Kidney epithelial cell (primary cell): ENCODE data around the gene NFYB. TPM values are rescaled to one million over a fixed set of nuclear protein-coding genes. Genes with fewer than 3 reads are reported as not detected.

Experiments used
- DNase-seq: peaks from one replicate; pipeline ENCODE4 v3.0.0-alpha.2; 2010; ENCODE audit warnings: low read depth
- H3K27me3 ChIP-seq: 2 replicates; pipeline ENCODE4 v1.6.0; 2011; ENCODE audit warnings: low read length; ENCODE audit not compliant: control insufficient read depth, insufficient read depth
- H3K36me3 ChIP-seq: 2 replicates; pipeline ENCODE4 v1.5.1; 2011; ENCODE audit warnings: low read length; ENCODE audit not compliant: control insufficient read depth, insufficient read depth
- H3K4me3 ChIP-seq: 2 replicates; pipeline ENCODE4 v1.5.1; 2011; ENCODE audit warnings: low read depth, mild to moderate bottlenecking, control low read depth, low read length
- total RNA-seq: library from RNA; depleted of rRNA; stranded (reverse); fragments of >200 nt; gene quantifications from 2 replicates; pipeline ENCODE4 v1.2.3, GENCODE V29; 2015
- TF ChIP-seq, protein P1 (sequence below): IDR thresholded peaks from 2 replicates; pipeline ENCODE4 v1.5.1; 2011; ENCODE audit warnings: mild to moderate bottlenecking, moderate library complexity, low read length, control low read depth, inconsistent platforms; ENCODE audit not compliant: insufficient read depth, poor library complexity, severe bottlenecking

NFYB gene
- total RNA-seq, 1 donor from 2014 or later, result 17.2 TPM

DNA sequence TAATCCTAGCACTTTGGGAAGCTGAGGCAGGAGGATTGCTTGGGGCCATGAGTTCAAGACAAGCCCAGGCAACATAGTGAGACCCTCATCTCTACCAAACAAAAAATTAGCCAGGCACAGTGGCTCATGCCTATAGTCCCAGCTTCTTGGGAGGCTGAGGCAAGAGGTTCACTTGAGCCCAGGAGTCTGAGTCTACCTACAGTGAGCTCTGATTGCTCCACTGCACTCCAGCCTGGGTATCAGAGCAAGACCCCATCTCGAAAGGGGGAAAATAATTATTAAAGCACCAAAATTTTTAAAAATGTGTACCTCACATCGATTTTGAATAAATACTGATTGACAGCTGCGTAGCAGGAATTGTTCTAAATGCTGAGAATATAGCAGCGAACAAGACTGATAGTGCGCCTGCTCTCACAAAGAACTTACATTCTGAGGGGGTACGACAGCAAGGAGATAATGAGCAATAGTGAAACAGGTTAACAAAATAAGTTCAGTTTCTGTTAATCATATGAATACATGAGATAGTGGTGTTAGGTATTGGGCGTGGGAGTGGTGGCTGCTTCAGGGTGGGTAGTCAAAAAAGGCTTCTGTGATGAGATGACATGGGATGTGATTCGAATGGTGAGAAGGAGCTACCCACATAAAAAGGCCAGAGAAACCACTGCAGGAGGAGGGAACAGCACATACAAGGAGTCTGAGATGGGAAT, 54.1 kb downstream of the NFYB start:
- DNase-seq, result no peak
- Histone ChIP-seq H3K27me3 (no peaks in the 10 kb centered on the region), H3K36me3 (no peaks in the 10 kb centered on the region), H3K4me3 (no peak overlapping the region)
- TF ChIP-seq, protein P1, sequence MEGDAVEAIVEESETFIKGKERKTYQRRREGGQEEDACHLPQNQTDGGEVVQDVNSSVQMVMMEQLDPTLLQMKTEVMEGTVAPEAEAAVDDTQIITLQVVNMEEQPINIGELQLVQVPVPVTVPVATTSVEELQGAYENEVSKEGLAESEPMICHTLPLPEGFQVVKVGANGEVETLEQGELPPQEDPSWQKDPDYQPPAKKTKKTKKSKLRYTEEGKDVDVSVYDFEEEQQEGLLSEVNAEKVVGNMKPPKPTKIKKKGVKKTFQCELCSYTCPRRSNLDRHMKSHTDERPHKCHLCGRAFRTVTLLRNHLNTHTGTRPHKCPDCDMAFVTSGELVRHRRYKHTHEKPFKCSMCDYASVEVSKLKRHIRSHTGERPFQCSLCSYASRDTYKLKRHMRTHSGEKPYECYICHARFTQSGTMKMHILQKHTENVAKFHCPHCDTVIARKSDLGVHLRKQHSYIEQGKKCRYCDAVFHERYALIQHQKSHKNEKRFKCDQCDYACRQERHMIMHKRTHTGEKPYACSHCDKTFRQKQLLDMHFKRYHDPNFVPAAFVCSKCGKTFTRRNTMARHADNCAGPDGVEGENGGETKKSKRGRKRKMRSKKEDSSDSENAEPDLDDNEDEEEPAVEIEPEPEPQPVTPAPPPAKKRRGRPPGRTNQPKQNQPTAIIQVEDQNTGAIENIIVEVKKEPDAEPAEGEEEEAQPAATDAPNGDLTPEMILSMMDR, result no peak

DNA sequence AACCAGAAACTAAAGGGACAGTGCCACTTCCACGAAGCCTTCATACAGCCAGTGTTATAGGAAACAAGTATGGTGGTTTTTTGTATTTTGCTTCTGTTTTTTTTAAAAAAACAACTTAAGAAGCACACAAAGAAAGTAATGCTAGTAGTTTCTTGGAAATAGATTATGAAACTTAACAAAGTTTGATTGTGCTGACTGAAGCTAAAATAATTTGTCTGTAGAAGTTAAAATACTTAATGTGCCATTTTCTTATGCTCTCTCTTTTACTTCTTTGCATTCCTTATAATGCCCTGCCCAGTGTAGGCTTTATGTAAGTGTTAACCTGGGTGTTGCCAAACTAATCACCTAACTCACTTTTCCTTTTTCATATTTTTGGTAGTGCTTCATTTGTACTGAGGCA, 57.2 kb downstream of the NFYB start:
- Histone ChIP-seq H3K4me3 (no peak overlapping the region), H3K27me3 (no peaks in the 10 kb centered on the region), H3K36me3 (no peaks in the 10 kb centered on the region)
- TF ChIP-seq, protein P1, result no peak
- no peak for DNase-seq

DNA sequence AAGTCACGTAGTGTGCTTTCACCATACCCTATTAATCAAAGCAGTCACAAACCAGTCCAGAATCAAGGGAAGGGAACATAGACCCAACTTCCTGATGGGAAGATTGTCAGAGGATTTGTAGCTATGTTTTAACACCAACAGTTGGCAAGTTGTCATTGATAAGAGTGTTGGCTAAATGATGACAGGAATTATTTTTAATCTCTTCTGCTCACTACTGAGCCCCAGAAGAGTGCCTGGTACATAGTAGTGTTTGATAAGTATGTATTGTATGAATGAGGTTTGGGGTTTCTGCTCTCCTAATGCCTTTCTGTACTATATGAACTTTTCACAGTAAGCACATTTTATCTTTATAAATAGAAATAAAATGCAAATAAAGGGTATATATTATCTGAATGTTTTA, 59.0 kb downstream of the NFYB start:
- Histone ChIP-seq H3K27me3 (no peaks in the 10 kb centered on the region), H3K4me3 (no peak overlapping the region), H3K36me3 (no peaks in the 10 kb centered on the region)
- DNase-seq, result no peak
- TF ChIP-seq, protein P1, result no peak

DNA sequence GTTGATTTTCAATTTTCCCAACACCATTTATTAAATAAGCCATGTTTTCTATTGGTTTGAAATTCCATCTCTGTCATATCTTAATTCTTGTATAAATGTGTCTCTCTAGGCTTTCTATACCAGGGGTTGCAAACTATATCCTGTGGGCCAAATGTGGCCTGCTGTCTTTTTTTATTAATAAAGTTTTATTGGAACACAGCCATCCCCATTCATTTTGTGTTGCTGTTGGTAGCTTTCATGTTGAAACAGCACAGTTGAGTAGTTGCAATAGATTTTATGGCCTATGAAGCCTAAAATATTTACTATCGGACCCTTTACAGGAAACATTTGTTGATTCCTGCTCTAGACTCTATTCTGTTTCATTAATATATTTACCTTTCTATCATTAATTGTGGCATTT, 64.3 kb downstream of the NFYB start:
- DNase-seq, result no peak
- TF ChIP-seq, protein P1, result no peak
- no peak overlapping the region for H3K4me3 ChIP-seq
- H3K27me3 ChIP-seq, result no peaks in the 10 kb centered on the region
- H3K36me3 ChIP-seq, result no peaks in the 10 kb centered on the region

GRCh38 chr12:104072099-104072498, 65.9 kb downstream of the NFYB start:
- Histone ChIP-seq H3K36me3 (no peaks in the 10 kb centered on the region), H3K27me3 (no peaks in the 10 kb centered on the region), H3K4me3 (no peak overlapping the region)
- DNase-seq, result no peak
- TF ChIP-seq, protein P1, result no peak

Other genes starting within 250 kb of the NFYB start
- 619 and 748 TPM in 2 replicates for gene HSP90B1, start 207.8 kb downstream of the NFYB start, total RNA-seq
- 34.9 and 35.5 TPM in 2 replicates for gene TDG, start 172.3 kb downstream of the NFYB start, total RNA-seq
- gene GLT8D2, start 88.0 kb downstream of the NFYB start, total RNA-seq, result 1.1 and 1.8 TPM in 2 replicates
- 4.6 and 7.4 TPM in 2 replicates for gene HCFC2, start 73.7 kb downstream of the NFYB start, total RNA-seq
- gene TXNRD1, start 77.6 kb upstream of the NFYB start, total RNA-seq, result 78.7 and 100 TPM in 2 replicates
- gene EID3, start 165.5 kb upstream of the NFYB start, total RNA-seq, result 1.5 and 2.9 TPM in 2 replicates